HG03378 (cell line): ENCODE data around the gene UBE4B.
"Not testable (repeated sequence)": the region's sequence is repeated elsewhere in the genome, so short reads cannot be mapped to it uniquely, and the experiment has no call there.

Experiments used
- ATAC-seq: cut with Tn5 transposase; IDR thresholded peaks from one replicate; pipeline ENCODE4 v1.9.1; 2021; ENCODE audit warnings: mild to moderate bottlenecking, moderate library complexity; ENCODE audit not compliant: unreplicated experiment

Gene UBE4B

DNA sequence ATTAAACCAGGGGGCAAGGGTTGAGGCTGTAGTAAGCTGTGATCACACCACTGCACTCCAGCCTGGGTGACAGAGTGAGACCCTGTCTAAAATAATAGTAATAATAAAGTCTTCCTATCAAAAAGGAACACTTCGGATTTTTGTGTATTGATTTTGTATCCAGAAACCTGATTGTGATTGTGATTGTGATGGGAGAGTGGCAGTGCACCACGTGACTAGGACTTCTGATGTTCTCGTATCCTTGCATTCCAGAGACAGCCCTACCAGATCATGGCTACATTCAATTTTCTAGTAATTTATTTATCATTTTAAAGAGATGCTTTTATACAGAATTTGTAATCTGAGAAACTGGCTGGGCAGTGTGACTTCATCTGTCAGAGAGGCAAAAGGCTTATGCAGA, 175.1 kb downstream of the UBE4B start:
- ATAC-seq, result no peak

DNA sequence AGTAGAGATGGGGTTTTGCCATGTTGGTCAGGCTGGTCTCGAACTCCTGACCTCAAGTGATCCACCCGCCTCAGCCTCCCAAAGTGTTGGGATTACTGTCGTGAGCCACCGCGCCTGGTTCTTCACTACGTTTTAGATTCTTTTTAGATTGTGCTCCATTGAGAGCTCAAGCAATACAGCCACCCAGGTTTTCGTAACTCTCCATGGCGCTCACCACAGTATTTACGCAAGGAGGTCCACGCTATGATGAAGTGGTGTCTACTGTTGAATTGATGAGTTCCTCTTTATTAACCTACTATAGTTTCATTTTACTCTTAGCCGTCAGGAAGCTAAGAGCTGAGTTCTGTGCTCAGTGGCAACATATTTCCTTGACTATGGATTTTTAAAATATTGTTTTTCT, 175.8 kb downstream of the UBE4B start:
- ATAC-seq, result no peak

DNA sequence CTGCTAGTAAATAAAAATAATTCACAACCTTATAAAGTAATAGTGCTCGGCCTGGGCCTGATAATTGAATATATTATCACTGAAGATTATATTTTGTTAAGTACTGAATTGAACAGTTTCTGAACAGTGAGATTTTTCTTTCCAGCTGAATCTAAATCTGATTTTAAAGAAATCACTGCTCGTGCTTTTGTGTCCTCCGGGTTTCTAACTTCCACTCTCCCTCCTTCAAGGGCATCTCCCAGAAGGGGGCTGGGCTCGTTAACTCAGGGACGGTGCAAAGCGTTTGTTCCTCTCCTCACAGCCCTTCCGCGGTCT, 176.8 kb downstream of the UBE4B start:
- ATAC-seq, result no peak

DNA sequence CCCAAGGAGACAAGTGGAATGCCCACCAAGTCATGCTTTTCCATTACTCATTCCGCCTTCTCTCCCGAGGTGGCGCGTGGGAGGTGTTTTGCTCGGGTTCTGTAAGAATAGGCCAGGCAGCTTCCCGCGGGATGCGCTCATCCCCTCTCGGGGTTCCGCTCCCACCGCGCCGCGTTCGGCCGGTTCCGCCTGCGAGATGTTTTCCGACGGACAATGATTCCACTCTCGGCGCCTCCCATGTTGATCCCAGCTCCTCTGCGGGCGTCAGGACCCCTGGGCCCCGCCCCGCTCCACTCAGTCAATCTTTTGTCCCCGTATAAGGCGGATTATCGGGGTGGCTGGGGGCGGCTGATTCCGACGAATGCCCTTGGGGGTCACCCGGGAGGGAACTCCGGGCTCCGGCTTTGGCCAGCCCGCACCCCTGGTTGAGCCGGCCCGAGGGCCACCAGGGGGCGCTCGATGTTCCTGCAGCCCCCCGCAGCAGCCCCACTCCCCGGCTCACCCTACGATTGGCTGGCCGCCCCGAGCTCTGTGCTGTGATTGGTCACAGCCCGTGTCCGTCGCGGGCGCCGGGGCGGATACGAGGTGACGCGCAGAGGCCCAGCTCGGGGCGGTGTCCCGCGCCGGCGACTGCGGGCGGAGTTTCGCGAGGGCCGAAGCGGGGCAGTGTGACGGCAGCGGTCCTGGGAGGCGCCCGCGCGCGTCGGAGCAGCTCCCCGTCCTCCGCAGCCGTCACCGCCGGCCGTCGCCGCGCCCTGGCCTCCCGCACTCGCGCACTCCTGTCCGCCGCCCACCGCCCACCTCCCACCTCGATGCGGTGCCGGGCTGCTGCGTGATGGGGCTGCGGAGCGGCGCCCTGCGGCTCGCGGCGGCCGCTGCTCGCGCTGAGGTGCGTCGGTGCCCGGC, 177.4 kb downstream of the UBE4B start, which contains the start of gene KIF1B:
Gene KIF1B (plus strand): TSS at position 666 of the 906 bp plus-strand sequence. CDS start 21,759 bp downstream, outside the sequence.
- peak; percentile 86 for ATAC-seq

DNA sequence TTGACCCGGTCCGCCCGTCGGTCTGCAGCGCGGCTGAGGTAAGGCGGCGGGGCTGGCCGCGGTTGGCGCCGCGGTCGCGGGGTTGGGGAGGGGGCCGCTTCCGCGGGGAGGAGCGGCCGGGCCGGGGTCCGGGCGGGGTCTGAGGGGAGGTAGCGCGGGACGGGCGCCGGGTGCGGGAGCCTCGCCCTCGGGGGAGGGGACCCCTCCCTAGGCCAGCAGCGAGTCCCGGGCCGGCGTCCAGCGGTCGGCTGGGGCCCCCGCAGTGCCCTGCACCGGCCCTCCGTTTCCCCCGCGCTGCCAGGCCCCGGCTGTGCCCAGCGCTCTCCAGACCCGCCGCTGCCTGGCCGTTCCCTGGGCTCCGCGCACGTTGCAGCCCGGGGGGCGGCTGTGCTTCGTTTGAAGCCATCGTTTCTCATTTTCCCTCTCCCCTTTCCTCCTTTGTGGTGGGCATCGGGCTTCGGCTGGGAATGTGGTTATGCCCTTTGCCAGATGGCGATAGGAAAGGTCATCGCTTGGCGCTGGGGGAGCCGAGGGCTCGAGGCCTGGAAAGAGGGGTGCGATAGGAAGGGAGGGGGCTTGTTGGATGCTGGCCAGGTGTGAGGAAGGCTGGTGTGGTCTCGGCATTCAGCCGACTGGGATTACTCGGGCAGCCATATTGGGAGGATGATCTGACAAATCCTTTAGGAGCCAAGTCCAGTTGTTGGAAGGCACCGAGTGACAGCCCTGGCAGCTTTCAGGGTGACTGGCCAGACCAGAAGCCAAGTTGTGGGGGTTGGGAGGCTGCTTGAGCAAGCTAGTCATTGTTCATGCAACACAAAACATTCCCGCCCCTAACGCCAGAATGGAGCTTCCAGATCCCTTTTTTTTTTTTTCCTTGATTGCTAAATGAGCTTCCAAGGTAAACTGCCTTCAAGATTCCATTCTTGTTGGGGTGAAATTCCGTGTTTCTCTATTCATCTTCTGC, 178.4 kb downstream of the UBE4B start:
- ATAC-seq, result no peak

DNA sequence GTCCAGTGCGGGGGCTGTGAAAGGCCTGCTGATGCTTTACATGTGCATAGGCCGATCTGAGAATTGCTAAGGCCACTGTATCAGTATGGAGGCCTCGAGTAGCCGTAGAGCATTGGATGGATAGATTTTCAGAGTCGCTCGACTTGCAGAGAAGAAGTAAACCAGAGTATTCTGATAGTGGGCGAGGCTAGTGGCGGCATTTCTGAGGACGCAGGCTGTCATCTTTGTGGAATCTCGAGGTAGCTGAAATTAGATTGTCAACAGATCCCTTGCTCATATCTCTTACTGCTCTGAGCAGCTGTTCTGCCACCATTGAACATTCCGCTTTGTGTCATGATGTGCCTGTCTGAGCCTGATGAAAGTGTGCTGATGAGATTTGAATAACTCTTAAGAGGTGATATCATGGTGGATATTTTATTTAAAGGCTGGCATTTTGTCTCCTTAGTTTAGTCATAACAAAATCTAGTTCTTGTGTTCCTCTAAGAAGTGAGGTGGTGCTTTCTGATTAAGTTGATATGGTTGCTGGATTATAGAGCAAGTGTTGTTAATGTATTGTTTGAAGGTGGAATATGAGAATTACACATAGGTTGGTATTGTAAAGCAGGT, 179.2 kb downstream of the UBE4B start:
- no peak for ATAC-seq

DNA sequence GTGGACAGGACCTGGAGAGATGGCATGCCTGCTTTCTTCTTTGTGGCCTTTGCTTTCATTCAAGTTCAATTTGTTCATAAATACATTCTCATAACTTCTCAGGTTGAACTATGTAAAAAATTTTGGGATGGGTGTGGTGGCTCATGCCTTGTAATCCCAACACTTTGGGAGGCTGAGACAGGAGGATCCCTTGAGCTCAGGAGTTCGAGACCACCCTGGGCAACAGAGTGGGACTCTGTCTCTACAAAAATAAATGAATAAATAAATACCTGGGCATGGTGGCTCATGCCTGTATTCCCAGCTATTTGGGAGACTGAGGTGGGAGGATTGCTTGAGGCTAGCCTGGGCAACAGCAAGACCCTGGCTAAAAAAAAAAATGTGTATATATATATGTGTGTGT, 179.7 kb downstream of the UBE4B start:
- no peak for ATAC-seq

DNA sequence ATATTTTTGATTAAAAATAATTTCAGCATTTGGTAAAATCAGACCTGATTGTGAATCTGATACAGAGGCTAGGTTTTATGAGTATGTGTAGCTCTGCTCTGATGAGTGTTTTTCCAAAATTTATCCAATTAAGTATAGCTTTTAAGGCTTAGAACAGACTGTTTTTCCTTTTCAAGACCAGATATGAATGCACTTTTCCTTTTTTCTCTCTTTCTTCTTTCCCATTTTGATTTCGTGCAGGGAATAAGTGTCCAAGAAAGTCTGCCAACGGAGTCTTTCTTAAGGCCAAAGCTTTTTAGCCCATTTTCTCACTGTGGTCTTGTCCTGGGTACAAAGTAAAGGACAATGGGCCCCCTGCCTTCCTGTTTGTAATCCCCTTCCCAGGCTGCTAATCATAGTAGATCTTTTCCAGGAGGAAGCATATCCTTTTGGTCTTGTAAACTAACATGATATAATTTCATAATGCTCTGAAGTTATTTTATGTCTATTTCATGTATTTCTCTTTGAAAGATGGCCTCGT, 180.5 kb downstream of the UBE4B start:
- ATAC-seq, result no peak

DNA sequence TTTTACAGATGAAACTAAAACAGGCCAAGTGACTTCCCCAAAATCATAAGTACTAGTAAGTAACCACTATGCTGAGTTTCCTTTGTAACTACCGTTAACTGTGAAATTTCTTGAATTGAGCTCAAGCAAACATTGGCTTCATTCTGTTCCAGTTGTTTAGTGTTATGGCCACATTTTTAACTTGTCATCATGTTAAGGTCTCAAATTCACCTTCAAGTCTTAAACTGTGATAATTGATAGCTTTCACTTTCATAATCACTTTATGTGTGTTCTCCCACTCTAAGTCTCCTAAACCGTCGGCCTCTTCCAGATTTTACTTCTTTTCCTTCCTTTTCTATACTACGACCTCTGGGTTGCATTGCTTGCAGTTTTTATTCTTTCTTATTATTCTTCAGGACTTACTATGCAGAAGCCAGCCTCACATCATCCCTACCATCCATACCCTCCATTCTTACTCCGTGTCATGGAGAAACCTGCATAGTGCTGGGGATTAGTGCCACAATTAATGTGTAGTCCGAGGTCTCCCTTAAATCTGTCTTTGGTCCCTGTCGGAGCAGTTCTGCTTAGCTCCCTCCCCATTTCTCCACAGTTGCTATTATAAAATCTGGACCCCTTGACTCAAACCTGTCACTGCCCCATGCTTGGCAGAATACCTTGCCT, 183.5 kb downstream of the UBE4B start:
- ATAC-seq, result no peak

DNA sequence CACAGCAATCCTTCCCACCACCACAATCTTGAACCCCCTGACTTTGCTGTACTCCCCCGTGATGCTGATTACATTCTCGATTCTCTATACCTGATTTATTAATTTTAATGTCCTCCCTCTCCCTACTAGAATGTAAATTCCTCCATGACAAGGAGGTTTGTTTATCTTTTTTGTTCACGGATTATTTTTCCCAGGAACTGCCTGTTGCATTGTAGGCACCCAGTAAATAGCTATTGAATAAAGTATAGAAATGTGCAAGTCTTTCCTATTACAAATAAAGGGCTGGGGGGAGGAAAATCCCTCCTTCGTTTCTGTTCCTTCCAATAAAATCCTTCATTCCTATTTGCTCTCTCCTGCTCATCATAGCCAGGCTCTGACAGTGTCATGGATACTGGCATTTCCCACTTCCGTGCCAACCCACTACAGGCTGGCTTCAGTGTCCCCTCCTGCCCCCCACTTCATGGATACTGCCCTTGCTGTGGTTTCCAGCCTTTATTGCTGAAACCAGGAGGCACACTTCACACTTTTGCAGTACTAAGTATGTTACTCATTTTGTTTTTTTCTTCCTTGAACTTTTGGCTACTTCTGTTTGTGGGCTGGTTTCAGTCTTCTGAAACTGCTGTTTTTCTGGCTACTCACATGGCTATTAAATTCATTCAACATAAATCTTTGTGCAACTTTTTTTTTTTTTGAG, 185.1 kb downstream of the UBE4B start:
- ATAC-seq, result no peak

DNA sequence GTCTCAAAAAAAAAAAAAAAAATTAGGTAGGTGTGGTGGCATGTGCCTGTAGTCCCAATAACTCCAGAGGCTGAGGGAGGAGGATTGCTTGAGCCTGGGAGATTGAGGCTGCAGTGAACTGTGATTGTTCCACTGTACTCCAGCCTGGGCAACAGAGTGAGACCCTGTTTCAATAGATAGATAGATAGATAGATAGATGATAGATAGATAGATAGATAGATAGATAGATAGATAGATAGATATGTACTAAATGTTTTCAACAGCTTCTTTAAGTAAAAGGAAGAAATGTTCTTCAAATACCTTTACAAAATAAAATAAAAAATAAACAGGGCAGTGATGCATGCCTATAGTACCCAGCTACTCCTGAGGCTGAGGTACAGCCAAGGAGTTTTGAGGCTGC, 187.4 kb downstream of the UBE4B start:
- no peak for ATAC-seq

DNA sequence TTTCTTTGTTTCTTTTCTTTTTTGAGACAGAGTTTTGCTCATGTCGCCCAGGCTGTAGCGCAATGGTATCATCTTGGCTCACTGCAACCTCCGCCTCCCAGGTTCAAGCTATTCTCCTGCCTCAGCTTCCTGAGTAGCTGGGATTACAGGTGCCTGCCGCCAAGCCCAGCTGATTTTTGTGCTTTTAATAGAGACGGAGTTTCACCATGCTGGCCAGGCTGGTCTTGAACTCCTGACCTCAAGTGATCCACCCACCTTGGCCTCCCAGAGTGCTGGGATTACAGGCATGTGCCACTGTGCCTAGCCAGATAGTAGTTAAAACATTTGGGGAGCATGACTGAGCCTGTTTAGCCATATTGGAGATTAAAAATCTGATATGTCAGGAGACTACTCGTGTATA, 187.9 kb downstream of the UBE4B start:
- not testable (repeated sequence) for ATAC-seq

DNA sequence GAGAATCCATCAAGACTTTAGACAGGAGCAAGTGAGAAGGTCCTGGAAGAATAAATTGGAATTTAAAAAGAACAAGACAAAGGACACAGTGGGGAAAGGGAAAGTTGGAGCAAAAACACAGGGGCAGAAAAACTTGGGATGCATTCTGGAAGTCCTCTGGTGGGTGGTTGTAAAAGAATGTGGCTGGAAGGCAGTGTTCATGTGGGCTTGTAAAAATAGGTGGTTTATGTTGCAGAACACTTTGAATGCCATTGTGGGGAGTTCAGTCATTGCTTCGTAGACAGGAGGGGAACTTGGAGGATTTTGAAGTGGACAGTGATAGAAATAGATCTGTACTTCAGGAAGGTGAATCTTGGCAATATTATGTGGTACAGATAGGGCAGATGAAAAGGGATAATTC, 192.8 kb downstream of the UBE4B start:
- ATAC-seq, result no peak

DNA sequence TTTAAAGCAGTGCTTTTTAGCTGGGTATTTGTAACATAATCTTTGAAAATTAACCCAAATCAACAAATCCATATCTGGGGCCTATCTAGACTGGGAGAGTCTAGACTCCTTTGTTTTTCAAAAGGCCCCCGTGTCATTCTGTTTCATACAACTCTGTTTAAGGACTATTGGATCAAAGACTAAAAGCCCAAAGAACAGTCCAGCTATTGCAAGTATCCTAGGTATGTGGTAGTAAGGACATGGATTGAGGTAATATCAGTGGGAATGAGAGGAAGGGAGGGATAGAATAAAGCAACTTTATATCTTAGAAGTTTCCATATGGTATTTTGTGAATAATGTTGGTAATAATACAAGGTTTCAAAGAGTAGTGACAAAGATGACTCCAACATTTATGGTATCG, 195.8 kb downstream of the UBE4B start:
- ATAC-seq, result no peak

DNA sequence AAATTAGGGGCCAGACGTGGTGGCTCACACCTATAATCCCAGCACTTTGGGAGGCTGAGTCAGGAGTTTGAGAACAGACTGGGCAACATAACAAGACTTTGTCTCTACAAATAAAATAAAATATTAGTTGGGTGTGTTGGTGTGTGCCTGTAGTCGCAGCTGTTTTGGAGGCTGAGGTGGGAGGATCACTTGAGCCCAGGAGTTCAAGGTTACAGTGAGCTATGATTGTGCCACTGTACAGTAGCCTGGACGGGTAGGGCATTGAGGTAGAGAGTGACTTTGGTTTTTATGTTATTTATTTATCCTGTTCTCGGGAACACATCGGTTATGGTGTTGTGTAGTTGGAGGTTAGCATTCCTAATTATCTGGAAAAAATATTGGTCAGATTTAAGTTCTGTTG, 197.1 kb downstream of the UBE4B start:
- ATAC-seq, result no peak
